PC-3 (cell line): ENCODE results near the gene MAP3K20. TPM values are rescaled to one million over a fixed set of nuclear protein-coding genes. Genes with fewer than 3 reads are reported as not detected.

ENCODE experiments used
- ATAC-seq: fragments of 200-7000 bp; cut with Tn5 transposase; 2 replicates; pipeline ENCODE4 v1.9.1; 2020; ENCODE audit warnings: mild to moderate bottlenecking, moderate library complexity
- BruUV-seq: library from RNA; stranded (reverse); fragments of 400-500 nt; replicated peaks from 2 replicates; lab custom pipeline; 2021; lab: Mats Ljungman, UMichigan
- CTCF ChIA-PET: fragments of 300-600 bp; sonication (Branson Sonifier 250); formaldehyde crosslinking; loops from one replicate; lab custom pipeline; 2022; ENCODE audit warnings: antibody characterized with exemption; lab: Charles Lee
- POLR2A ChIA-PET: fragments of 300-600 bp; sonication (Branson Sonifier 250); formaldehyde crosslinking; loops from one replicate; lab custom pipeline; 2022; ENCODE audit warnings: antibody characterized with exemption; ENCODE audit not compliant: unreplicated experiment; lab: Charles Lee
- DNase-seq: peaks from one replicate; pipeline ENCODE4 v3.0.0-alpha.2; 2015
- H2AFZ ChIP-seq: fragments of 300-600 bp; sonication (generic); 2 replicates; pipeline ENCODE4 v1.6.0; 2016; ENCODE audit warnings: antibody characterized with exemption, low read length
- H3F3A ChIP-seq: fragments of 300-600 bp; sonication (generic); one replicate; pipeline ENCODE4 v1.6.0; 2017; ENCODE audit warnings: antibody characterized with exemption, low read length, control low read depth, mild to moderate bottlenecking; ENCODE audit not compliant: unreplicated experiment
- H3K27ac ChIP-seq: fragments of 300-600 bp; sonication (generic); 2 replicates; pipeline ENCODE4 v1.5.1; 2016; ENCODE audit warnings: mild to moderate bottlenecking, low read length
- H3K27me3 ChIP-seq: fragments of 300-600 bp; sonication (generic); 2 replicates; pipeline ENCODE4 v1.6.1; 2016; ENCODE audit warnings: low read length, mixed read lengths
- H3K36me3 ChIP-seq: fragments of 300-600 bp; sonication (generic); 2 replicates; pipeline ENCODE4 v1.6.1; 2016; ENCODE audit warnings: low read depth, mixed run types, low read length, mixed read lengths
- H3K4me1 ChIP-seq: fragments of 300-600 bp; sonication (generic); 2 replicates; pipeline ENCODE4 v1.5.1; 2016; ENCODE audit warnings: low read length; ENCODE audit not compliant: insufficient read depth
- H3K4me2 ChIP-seq: fragments of 300-600 bp; sonication (generic); 2 replicates; pipeline ENCODE4 v1.6.0; 2016; ENCODE audit warnings: low read length
- H3K4me3 ChIP-seq: fragments of 300-600 bp; sonication (generic); 2 replicates; pipeline ENCODE4 v1.5.1; 2016; ENCODE audit warnings: mild to moderate bottlenecking, low read length, mixed read lengths
- H3K79me2 ChIP-seq: fragments of 300-600 bp; sonication (generic); 2 replicates; pipeline ENCODE4 v1.6.1; 2017; ENCODE audit warnings: low read length, mixed read lengths
- H3K9ac ChIP-seq: fragments of 300-600 bp; sonication (generic); 2 replicates; pipeline ENCODE4 v1.6.0; 2016; ENCODE audit warnings: mild to moderate bottlenecking, low read length
- H3K9me2 ChIP-seq: fragments of 300-600 bp; sonication (generic); replicated peaks from 2 replicates; pipeline ENCODE4 v1.6.1; 2016; ENCODE audit warnings: mixed run types, low read length, mixed read lengths
- H3K9me3 ChIP-seq: fragments of 300-600 bp; sonication (generic); 2 replicates; pipeline ENCODE4 v1.6.1; 2016; ENCODE audit warnings: low read length, mixed read lengths
- H4K20me1 ChIP-seq: fragments of 300-600 bp; sonication (generic); 2 replicates; pipeline ENCODE4 v1.6.1; 2016; ENCODE audit warnings: low read length, mixed read lengths
- EZH2 ChIP-seq: fragments of 300-600 bp; sonication (generic); IDR thresholded peaks from one replicate; pipeline ENCODE4 v1.6.1; 2017; ENCODE audit warnings: antibody characterized with exemption, mild to moderate bottlenecking, low read length; ENCODE audit not compliant: unreplicated experiment
- EZH2phosphoT487 ChIP-seq: fragments of 300-600 bp; sonication (generic); IDR thresholded peaks from 2 replicates; pipeline ENCODE4 v1.6.1; 2018; ENCODE audit warnings: mild to moderate bottlenecking, antibody characterized with exemption, low read length, borderline replicate concordance
- intact Hi-C: fragments of 100-400 bp; cut with micrococcal nuclease; formaldehyde crosslinking; loops from 2 replicates; pipeline ENCODE4 v1.9.0; 2023
- total RNA-seq: library from RNA; depleted of rRNA; stranded (reverse); fragments of >200 nt; gene quantifications from 2 replicates; pipeline ENCODE4 v1.2.3, GENCODE V29; 2014
- TF ChIP-seq, protein P1 (sequence below): fragments of 300-600 bp; sonication (generic); conservative IDR thresholded peaks from 2 replicates; pipeline ENCODE4 v1.5.1; 2017; ENCODE audit warnings: antibody characterized with exemption, low read depth, mild to moderate bottlenecking, low read length

The MAP3K20 gene
- total RNA-seq, 1 experiment from 2014 or later, result 29.8 TPM

DNA sequence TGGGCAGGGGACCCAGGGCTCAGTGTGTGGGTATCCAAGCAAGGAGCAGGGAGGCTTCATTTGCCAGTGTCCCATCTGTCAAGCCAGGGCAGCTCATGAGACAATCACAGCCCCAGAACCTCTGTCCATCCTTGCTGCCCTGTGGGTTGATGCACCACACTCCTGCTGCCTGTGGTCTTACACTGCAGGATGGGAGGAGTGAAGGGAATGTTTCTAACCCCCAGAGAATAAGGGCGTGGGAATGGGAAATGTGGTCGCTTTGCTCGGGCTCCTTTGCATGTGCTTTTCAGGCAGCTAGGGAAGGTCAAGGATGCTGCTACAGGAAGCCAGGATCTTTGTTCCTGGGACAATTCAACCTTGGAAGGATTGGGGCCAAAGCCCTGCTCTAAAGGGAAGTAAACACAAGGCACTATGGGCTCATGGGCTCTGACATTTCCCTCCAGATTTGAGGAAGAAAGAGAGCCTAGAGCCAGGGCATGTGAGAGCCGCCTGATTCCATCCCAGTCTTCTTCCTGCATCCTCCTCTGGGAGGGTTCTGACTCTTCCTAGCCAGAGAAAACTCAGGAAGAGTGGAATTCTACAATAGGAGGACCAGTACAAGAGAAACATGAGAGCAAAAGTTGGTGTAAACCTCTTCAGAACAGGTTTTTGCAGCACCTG lies 18.8 kb upstream of the MAP3K20 start:
- no peak overlapping the region for H3K4me3 ChIP-seq

DNA sequence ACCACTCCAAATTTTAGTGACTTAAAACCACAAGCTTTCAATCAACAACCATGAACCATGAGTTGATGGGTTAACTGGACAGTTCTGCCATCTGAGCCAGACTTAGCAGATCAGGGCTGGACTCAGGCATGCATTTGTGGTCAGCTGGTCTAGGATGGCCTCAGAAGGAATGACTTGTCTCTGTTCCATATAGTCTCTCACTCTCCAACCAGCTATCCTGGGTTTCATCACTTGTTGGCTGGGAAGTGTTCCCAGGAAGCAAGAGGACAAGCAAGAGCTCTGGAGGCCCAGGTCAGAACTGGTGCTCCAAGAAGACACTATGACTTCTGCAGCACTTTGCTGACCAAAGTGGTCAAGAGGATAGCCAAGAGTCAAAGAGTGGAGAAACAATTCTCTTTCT lies 17.5 kb upstream of the MAP3K20 start:
- no peaks in the 10 kb centered on the region for H3K9me3 ChIP-seq
- no peak overlapping the region for H3K27ac ChIP-seq
- no peaks in the 10 kb centered on the region for H3K79me2 ChIP-seq
- intact Hi-C loops, result no loop called here
- ChIA-PET POLR2A (interaction anchor here (0.6 kb wide), 1 partner anchor 22 kb away, joined by 4 read pairs; no protein-coding TSS in a partner anchor), CTCF (no interaction called here)
- H3F3A ChIP-seq, result no peaks in the 10 kb centered on the region
- no peaks in the 10 kb centered on the region for H3K27me3 ChIP-seq
- H3K4me1 ChIP-seq, result peaks cover 16% of the 10 kb centered on the region
- TF ChIP-seq EZH2phosphoT487 (no peak), EZH2 (no peak)
- TF ChIP-seq, protein P1, sequence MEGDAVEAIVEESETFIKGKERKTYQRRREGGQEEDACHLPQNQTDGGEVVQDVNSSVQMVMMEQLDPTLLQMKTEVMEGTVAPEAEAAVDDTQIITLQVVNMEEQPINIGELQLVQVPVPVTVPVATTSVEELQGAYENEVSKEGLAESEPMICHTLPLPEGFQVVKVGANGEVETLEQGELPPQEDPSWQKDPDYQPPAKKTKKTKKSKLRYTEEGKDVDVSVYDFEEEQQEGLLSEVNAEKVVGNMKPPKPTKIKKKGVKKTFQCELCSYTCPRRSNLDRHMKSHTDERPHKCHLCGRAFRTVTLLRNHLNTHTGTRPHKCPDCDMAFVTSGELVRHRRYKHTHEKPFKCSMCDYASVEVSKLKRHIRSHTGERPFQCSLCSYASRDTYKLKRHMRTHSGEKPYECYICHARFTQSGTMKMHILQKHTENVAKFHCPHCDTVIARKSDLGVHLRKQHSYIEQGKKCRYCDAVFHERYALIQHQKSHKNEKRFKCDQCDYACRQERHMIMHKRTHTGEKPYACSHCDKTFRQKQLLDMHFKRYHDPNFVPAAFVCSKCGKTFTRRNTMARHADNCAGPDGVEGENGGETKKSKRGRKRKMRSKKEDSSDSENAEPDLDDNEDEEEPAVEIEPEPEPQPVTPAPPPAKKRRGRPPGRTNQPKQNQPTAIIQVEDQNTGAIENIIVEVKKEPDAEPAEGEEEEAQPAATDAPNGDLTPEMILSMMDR, result no peak
- no peaks in the 10 kb centered on the region for H3K36me3 ChIP-seq
- no peaks in the 10 kb centered on the region for H4K20me1 ChIP-seq
- no peak overlapping the region for H3K9ac ChIP-seq
- H3K9me2 ChIP-seq, result no peaks in the 10 kb centered on the region
- no peak overlapping the region for H3K4me3 ChIP-seq
- no peak for ATAC-seq
- no peak overlapping the region for H2AFZ ChIP-seq
- BruUV-seq, result no TSS peak
- no peak for DNase-seq
- no peak overlapping the region for H3K4me2 ChIP-seq

More for the DNA sequence above, 18.8 kb upstream of the MAP3K20 start:
- Histone ChIP-seq H3K27ac (no peak overlapping the region), H3K27me3 (no peaks in the 10 kb centered on the region), H3F3A (no peaks in the 10 kb centered on the region), H3K9me3 (no peaks in the 10 kb centered on the region), H3K4me2 (no peak overlapping the region), H3K9ac (no peak overlapping the region), H3K79me2 (no peaks in the 10 kb centered on the region), H3K9me2 (no peaks in the 10 kb centered on the region), H4K20me1 (no peaks in the 10 kb centered on the region), H3K36me3 (no peaks in the 10 kb centered on the region), H2AFZ (no peak overlapping the region), H3K4me1 (peaks cover 22% of the 10 kb centered on the region)
- ATAC-seq, result no peak
- TF ChIP-seq, protein P1, result no peak
- no peak for TF ChIP-seq EZH2
- TF ChIP-seq EZH2phosphoT487, result no peak
- intact Hi-C loops, result no loop called here
- POLR2A ChIA-PET, result no interaction called here
- CTCF ChIA-PET, result no interaction called here
- no peak for DNase-seq
- no TSS peak for BruUV-seq

DNA sequence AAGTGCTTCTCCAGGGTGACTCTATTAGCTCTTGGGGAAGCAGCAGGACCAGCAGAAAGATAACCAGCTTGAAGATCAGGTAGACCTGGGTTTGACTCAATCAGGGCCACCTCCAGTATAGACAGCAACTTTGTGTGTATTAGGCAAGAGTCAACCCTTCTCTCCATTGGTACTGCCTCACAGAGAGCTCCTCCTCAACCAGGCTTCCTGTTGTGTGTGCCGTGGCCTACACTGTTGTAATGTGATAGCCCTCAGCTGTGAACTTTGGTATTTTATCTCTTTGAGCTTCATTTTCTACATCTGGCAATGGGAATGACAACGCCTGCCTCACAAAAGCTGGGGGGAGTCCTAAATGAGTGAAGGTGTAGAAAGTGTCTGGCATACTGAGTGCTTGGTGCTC lies 17.0 kb upstream of the MAP3K20 start:
- TF ChIP-seq EZH2phosphoT487 (no peak), EZH2 (no peak)
- TF ChIP-seq, protein P1, result no peak
- no peaks in the 10 kb centered on the region for H4K20me1 ChIP-seq
- ChIA-PET POLR2A (interaction anchor here (0.5 to 0.6 kb wide), 2 partner anchors 9 to 21 kb away, joined by 3 to 4 read pairs; no protein-coding TSS in a partner anchor), CTCF (no interaction called here)
- no peak for DNase-seq
- no peaks in the 10 kb centered on the region for H3K27me3 ChIP-seq
- no peak overlapping the region for H3K4me2 ChIP-seq
- BruUV-seq, result no TSS peak
- no peak overlapping the region for H3K9ac ChIP-seq
- H3K4me3 ChIP-seq, result no peak overlapping the region
- no peaks in the 10 kb centered on the region for H3K9me2 ChIP-seq
- peaks cover 10% of the 10 kb centered on the region for H3K4me1 ChIP-seq
- H3K36me3 ChIP-seq, result no peaks in the 10 kb centered on the region
- H3K79me2 ChIP-seq, result no peaks in the 10 kb centered on the region
- H3K9me3 ChIP-seq, result no peaks in the 10 kb centered on the region
- intact Hi-C loops, result no loop called here
- H3F3A ChIP-seq, result no peaks in the 10 kb centered on the region
- no peak overlapping the region for H3K27ac ChIP-seq
- no peak overlapping the region for H2AFZ ChIP-seq
- ATAC-seq, result no peak
